Measurements from ENCODE around the gene SNAPC2.
"Not testable (repeated sequence)": the region's sequence is repeated elsewhere in the genome, so short reads cannot be mapped to it uniquely, and the experiment has no call there.

The SNAPC2 gene

DNA sequence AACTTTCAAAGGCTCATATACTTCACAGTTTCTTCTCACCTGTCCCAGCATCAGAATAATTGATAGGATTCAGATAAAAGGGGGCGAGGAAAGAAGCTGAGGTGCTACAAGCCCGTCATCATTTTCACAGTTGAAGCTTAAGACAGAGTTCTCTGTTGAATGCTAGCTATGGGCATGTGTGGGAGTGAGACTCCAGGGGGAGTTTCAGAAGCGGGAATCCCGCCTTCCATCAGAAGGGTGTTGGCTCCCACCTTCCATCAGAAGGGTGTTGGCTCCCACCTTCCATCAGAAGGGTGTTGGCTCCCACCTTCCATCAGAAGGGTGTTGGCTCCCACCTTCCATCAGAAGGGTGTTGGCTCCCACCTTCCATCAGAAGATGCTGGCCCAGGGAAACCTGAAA lies 40.9 kb downstream of the SNAPC2 start:
- not testable (repeated sequence) for H3K9ac ChIP-seq (ENCODE audit: low read depth in 1 of 2, low read length in 2 of 2); H3K4me1 ChIP-seq (ENCODE audit: control insufficient read depth in 1 of 2, insufficient read depth in 2 of 2, low read length in 2 of 2); H3K27me3 ChIP-seq (ENCODE audit: control insufficient read depth in 1 of 2, insufficient read depth in 2 of 2, low read length in 2 of 2); H3K9me3 ChIP-seq (ENCODE audit: control insufficient read depth in 1 of 2, low read length in 2 of 2); H3K27ac ChIP-seq (ENCODE audit: low read depth, low read length); H3K4me3 ChIP-seq (ENCODE audit: low read depth in 1 of 2, low read length in 2 of 2)
- peaks cover 23 to 62% of the 10 kb centered on the region in 2 donors for H3K36me3 ChIP-seq (ENCODE audit: control insufficient read depth in 1 of 2, insufficient read depth in 2 of 2, low read length in 2 of 2)

DNA sequence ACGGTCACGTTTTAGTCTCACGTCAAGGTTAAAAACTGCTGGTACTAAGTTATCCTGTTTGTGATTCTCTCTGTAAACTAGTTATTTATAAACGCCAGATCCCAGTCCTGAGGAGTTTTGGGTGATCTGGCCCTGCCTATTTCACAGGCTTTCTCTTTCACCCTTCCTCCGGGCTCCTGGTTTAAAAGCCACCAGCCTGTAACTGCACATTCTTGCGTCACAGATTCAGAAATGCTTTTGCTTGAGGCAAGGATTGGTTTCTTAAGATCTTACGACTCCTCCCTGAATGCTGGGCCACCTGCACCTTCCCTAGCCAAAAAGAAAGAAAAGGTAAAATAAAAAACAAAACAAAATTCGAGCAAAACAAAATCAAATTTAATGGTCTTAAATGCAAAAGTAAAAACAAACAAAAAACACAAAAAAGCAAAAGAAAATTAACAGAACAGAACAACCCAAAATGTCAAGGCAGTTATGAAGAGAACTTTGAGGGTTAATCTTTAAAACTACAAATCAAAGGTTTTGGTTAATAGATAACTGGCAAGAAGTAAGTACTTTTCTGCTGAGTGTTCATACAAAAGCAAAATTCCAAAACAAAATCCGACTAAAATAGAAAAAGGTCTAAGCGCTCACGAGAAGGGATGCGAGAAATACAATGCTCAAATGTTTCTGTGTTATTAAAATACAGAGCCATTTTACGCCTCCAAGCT lies 41.9 kb downstream of the SNAPC2 start:
- peaks cover 23 to 71% of the 10 kb centered on the region in 2 donors for H3K36me3 ChIP-seq (ENCODE audit: control insufficient read depth in 1 of 2, insufficient read depth in 2 of 2, low read length in 2 of 2)
- H3K9me3 ChIP-seq (ENCODE audit: control insufficient read depth in 1 of 2, low read length in 2 of 2), result no peaks in the 10 kb centered on the region
- H3K27ac ChIP-seq (ENCODE audit: low read depth, low read length), result no peak overlapping the region
- no peaks in the 10 kb centered on the region for H3K4me1 ChIP-seq (ENCODE audit: control insufficient read depth in 1 of 2, insufficient read depth in 2 of 2, low read length in 2 of 2)
- H3K27me3 ChIP-seq (ENCODE audit: control insufficient read depth in 1 of 2, insufficient read depth in 2 of 2, low read length in 2 of 2), result no peaks in the 10 kb centered on the region
- H3K4me3 ChIP-seq (ENCODE audit: low read depth in 1 of 2, low read length in 2 of 2), result no peak overlapping the region
- no peak overlapping the region for H3K9ac ChIP-seq (ENCODE audit: low read depth in 1 of 2, low read length in 2 of 2)

GRCh38 chr19:7962644-7963268 lies 42.6 kb downstream of the SNAPC2 start:
- no peaks in the 10 kb centered on the region for H3K27me3 ChIP-seq (ENCODE audit: control insufficient read depth in 1 of 2, insufficient read depth in 2 of 2, low read length in 2 of 2)
- no peaks in the 10 kb centered on the region for H3K9me3 ChIP-seq (ENCODE audit: control insufficient read depth in 1 of 2, low read length in 2 of 2)
- H3K4me3 ChIP-seq (ENCODE audit: low read depth in 1 of 2, low read length in 2 of 2), result no peak overlapping the region
- H3K27ac ChIP-seq (ENCODE audit: low read depth, low read length), result no peak overlapping the region
- no peaks in the 10 kb centered on the region for H3K4me1 ChIP-seq (ENCODE audit: control insufficient read depth in 1 of 2, insufficient read depth in 2 of 2, low read length in 2 of 2)
- H3K36me3 ChIP-seq (ENCODE audit: control insufficient read depth in 1 of 2, insufficient read depth in 2 of 2, low read length in 2 of 2), result peaks cover 30 to 78% of the 10 kb centered on the region in 2 donors
- no peak overlapping the region for H3K9ac ChIP-seq (ENCODE audit: low read depth in 1 of 2, low read length in 2 of 2)

- H3K9me3 ChIP-seq (ENCODE audit: control insufficient read depth in 1 of 2, low read length in 2 of 2), result no peaks in the 10 kb centered on the region
- H3K9ac ChIP-seq (ENCODE audit: low read depth in 1 of 2, low read length in 2 of 2), result no peak overlapping the region
- H3K4me1 ChIP-seq (ENCODE audit: control insufficient read depth in 1 of 2, insufficient read depth in 2 of 2, low read length in 2 of 2), result no peaks in the 10 kb centered on the region
- H3K4me3 ChIP-seq (ENCODE audit: low read depth in 1 of 2, low read length in 2 of 2), result no peak overlapping the region
- no peaks in the 10 kb centered on the region for H3K27me3 ChIP-seq (ENCODE audit: control insufficient read depth in 1 of 2, insufficient read depth in 2 of 2, low read length in 2 of 2)
- H3K36me3 ChIP-seq (ENCODE audit: control insufficient read depth in 1 of 2, insufficient read depth in 2 of 2, low read length in 2 of 2), result peaks cover 35 to 81% of the 10 kb centered on the region in 2 donors
- H3K27ac ChIP-seq (ENCODE audit: low read depth, low read length), result no peak overlapping the region
Measured at GRCh38 chr19:7963566-7963965, 43.4 kb downstream of the SNAPC2 start.

- Histone ChIP-seq H3K27ac (ENCODE audit: low read depth, low read length) (no peak overlapping the region), H3K9me3 (ENCODE audit: control insufficient read depth in 1 of 2, low read length in 2 of 2) (no peaks in the 10 kb centered on the region), H3K9ac (ENCODE audit: low read depth in 1 of 2, low read length in 2 of 2) (no peak overlapping the region), H3K4me1 (ENCODE audit: control insufficient read depth in 1 of 2, insufficient read depth in 2 of 2, low read length in 2 of 2) (no peaks in the 10 kb centered on the region), H3K27me3 (ENCODE audit: control insufficient read depth in 1 of 2, insufficient read depth in 2 of 2, low read length in 2 of 2) (no peaks in the 10 kb centered on the region), H3K36me3 (ENCODE audit: control insufficient read depth in 1 of 2, insufficient read depth in 2 of 2, low read length in 2 of 2) (peaks cover 45 to 82% of the 10 kb centered on the region in 2 donors), H3K4me3 (ENCODE audit: low read depth in 1 of 2, low read length in 2 of 2) (no peak overlapping the region)
Measured at GRCh38 chr19:7965259-7965841, 45.2 kb downstream of the SNAPC2 start.

GRCh38 chr19:7965921-7966665 lies 46.0 kb downstream of the SNAPC2 start:
- H3K9ac ChIP-seq (ENCODE audit: low read depth in 1 of 2, low read length in 2 of 2), result no peak overlapping the region
- peaks cover 42 to 80% of the 10 kb centered on the region in 2 donors for H3K36me3 ChIP-seq (ENCODE audit: control insufficient read depth in 1 of 2, insufficient read depth in 2 of 2, low read length in 2 of 2)
- no peaks in the 10 kb centered on the region for H3K9me3 ChIP-seq (ENCODE audit: control insufficient read depth in 1 of 2, low read length in 2 of 2)
- no peak overlapping the region for H3K4me3 ChIP-seq (ENCODE audit: low read depth in 1 of 2, low read length in 2 of 2)
- no peaks in the 10 kb centered on the region for H3K4me1 ChIP-seq (ENCODE audit: control insufficient read depth in 1 of 2, insufficient read depth in 2 of 2, low read length in 2 of 2)
- no peaks in the 10 kb centered on the region for H3K27me3 ChIP-seq (ENCODE audit: control insufficient read depth in 1 of 2, insufficient read depth in 2 of 2, low read length in 2 of 2)
- H3K27ac ChIP-seq (ENCODE audit: low read depth, low read length), result no peak overlapping the region

- Histone ChIP-seq H3K27me3 (ENCODE audit: control insufficient read depth in 1 of 2, insufficient read depth in 2 of 2, low read length in 2 of 2) (no peaks in the 10 kb centered on the region), H3K4me3 (ENCODE audit: low read depth in 1 of 2, low read length in 2 of 2) (no peak overlapping the region), H3K4me1 (ENCODE audit: control insufficient read depth in 1 of 2, insufficient read depth in 2 of 2, low read length in 2 of 2) (no peaks in the 10 kb centered on the region), H3K9me3 (ENCODE audit: control insufficient read depth in 1 of 2, low read length in 2 of 2) (no peaks in the 10 kb centered on the region), H3K27ac (ENCODE audit: low read depth, low read length) (no peak overlapping the region), H3K9ac (ENCODE audit: low read depth in 1 of 2, low read length in 2 of 2) (no peak overlapping the region), H3K36me3 (ENCODE audit: control insufficient read depth in 1 of 2, insufficient read depth in 2 of 2, low read length in 2 of 2) (peaks cover 34 to 72% of the 10 kb centered on the region in 2 donors)
Measured at GRCh38 chr19:7968008-7968795, 48.1 kb downstream of the SNAPC2 start.

- H3K27ac ChIP-seq (ENCODE audit: low read depth, low read length), result no peak overlapping the region
- no peaks in the 10 kb centered on the region for H3K4me1 ChIP-seq (ENCODE audit: control insufficient read depth in 1 of 2, insufficient read depth in 2 of 2, low read length in 2 of 2)
- H3K4me3 ChIP-seq (ENCODE audit: low read depth in 1 of 2, low read length in 2 of 2), result no peak overlapping the region
- H3K9ac ChIP-seq (ENCODE audit: low read depth in 1 of 2, low read length in 2 of 2), result no peak overlapping the region
- H3K9me3 ChIP-seq (ENCODE audit: control insufficient read depth in 1 of 2, low read length in 2 of 2), result no peaks in the 10 kb centered on the region
- peaks cover 34 to 72% of the 10 kb centered on the region in 2 donors for H3K36me3 ChIP-seq (ENCODE audit: control insufficient read depth in 1 of 2, insufficient read depth in 2 of 2, low read length in 2 of 2)
- no peaks in the 10 kb centered on the region for H3K27me3 ChIP-seq (ENCODE audit: control insufficient read depth in 1 of 2, insufficient read depth in 2 of 2, low read length in 2 of 2)
Measured at GRCh38 chr19:7968796-7969554, 48.8 kb downstream of the SNAPC2 start.

DNA sequence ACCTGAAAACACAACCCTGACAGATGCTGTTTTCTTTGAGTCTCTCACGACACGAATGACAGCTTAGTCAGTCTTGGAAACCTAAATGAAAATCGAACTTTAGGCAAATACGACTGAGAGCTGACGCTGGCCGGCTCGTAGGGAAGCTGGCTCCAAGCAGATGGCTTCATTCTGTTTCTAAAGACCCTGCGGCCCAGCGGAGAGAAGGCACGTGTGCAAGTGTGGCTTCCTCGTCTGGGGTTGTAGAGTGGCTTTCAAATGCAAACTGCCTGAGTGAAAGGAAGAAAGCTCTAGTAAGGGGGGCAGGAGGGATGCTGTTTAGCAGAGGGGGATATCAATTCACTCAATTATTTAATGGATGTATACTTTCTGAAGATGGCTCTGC lies 49.4 kb downstream of the SNAPC2 start:
- Histone ChIP-seq H3K27ac (ENCODE audit: low read depth, low read length) (no peak overlapping the region), H3K27me3 (ENCODE audit: control insufficient read depth in 1 of 2, insufficient read depth in 2 of 2, low read length in 2 of 2) (no peaks in the 10 kb centered on the region)

More for the DNA sequence above, 49.4 kb downstream of the SNAPC2 start:
- Histone ChIP-seq H3K9ac (ENCODE audit: low read depth in 1 of 2, low read length in 2 of 2) (no peak overlapping the region), H3K9me3 (ENCODE audit: control insufficient read depth in 1 of 2, low read length in 2 of 2) (no peaks in the 10 kb centered on the region), H3K4me1 (ENCODE audit: control insufficient read depth in 1 of 2, insufficient read depth in 2 of 2, low read length in 2 of 2) (no peaks in the 10 kb centered on the region), H3K36me3 (ENCODE audit: control insufficient read depth in 1 of 2, insufficient read depth in 2 of 2, low read length in 2 of 2) (peaks cover 36 to 74% of the 10 kb centered on the region in 2 donors), H3K4me3 (ENCODE audit: low read depth in 1 of 2, low read length in 2 of 2) (no peak overlapping the region)

All from duodenal mucosa (tissue), 2 donors.